ENCODE measurements around the gene POMP.
A peak's percentile ranks its signal among the peaks of the same experiment; 100 is the strongest.

The POMP gene

DNA sequence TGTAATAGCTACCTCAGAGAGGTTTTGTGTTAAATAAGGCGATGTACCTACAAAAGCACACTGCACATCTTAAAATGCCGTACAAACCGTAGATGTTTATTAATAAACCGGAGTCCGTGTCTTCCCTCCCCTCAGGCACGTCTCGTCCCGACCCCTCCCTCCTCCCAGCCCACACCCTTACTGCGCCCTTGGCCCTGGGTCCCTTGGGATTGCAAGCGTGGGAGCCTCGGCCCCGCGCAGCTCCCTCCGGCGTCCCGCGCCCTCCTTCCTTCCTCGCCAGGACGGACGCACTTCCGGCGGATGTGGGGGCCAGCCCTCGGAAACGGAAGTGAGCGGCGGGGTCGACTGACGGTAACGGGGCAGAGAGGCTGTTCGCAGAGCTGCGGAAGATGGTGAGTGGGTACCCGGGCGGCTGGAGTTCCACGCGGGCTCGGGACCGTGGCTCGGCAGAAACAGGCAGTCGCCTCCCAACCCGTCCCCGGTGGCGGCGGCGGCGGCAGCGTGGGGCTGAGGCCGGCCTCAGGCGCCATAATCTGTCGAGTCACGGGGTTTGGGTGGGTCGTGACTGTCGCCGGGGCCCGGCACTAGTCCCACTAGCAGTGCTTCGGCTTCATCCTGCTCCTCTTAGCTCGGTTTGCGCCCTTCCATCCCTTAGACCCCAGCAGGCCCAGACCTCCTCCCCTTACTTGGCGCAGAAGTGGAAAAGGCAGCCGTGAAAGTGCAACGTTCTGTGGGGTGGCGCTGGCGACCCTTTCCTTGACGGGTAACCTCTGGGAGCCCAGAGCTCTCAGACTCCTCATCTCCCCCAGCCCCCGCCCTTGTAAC lies at the start of gene POMP:
Gene POMP (plus strand): TSS at position 335 of the 825 bp plus-strand sequence. CDS start 55 bp downstream, at position 390.
- peak; percentile 89 for DNase-seq

GRCh38 chr13:28609381-28609780 lies 49.5 kb upstream of the POMP start:
- no peak for DNase-seq

- DNase-seq: no peak
Observed at GRCh38 chr13:28609926-28610325, 49.0 kb upstream of the POMP start.

- DNase-seq: no peak
Observed at GRCh38 chr13:28610996-28611395, 47.9 kb upstream of the POMP start.

DNA sequence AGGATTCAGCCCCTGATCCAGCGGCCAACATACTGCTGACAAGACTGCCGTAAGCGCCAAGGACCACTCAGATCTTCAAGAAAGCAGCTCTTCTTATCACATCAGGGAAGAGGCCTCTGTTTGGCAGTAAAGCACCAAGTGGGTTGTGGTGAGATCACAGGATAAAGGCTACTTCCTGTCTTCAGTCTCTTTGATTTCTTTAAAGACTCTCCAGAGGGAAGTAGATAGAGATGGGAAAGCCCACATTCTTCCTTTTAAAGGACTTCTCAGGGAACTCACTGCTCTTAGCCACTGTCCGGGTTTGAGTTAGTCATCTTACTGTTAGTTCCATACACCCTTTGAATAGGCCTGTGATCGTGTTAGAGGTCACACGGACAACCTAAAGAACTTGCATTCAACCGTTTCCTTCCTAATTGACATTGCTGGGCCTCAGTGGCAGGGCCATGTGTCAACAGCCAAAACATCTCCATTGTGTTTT lies 47.2 kb upstream of the POMP start:
- DNase-seq: no peak

DNA sequence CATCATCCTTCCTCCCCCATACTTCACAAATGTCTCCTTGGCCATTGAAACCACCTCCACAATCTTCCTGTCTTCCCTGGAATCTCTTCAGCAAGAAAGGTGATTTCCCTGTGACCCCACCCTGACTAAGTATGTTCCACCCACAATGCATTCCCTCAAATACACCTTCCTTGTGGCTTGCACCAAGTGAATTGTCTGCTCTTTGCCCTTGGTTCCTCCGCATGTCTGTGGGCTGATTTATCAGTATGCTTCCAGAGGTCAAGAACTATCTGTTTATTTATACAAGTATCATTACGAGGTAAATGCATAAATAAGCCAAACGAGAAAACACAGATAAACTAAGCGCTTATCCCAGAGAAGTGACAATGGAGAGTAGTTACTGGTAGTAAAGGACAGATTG lies 45.4 kb upstream of the POMP start:
- no peak for DNase-seq

DNA sequence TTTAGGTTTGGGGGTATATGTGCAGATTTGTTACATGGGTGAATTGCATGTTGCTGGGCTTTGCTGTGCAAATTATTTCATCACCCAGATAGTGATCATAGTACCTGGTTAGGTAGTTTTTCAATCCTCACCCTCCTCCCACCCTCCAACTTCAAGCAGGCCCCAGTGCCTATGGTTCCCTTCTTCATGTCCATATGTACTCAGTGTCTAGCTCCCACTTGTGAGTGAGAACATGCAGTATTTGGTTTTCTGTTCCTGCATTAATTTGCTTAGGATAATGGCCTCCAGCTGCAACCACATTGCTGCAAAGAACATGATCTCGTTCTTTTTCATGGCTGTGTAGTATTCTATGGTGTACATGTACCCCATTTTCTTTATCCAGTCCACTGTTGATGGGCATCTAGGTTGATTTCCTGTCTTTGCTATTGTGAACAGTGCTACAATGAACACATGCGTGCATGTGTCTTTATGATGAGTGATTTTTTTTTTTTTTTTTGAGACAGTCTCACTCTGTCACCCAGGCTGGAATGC lies 42.9 kb upstream of the POMP start:
- DNase-seq: no peak

DNA sequence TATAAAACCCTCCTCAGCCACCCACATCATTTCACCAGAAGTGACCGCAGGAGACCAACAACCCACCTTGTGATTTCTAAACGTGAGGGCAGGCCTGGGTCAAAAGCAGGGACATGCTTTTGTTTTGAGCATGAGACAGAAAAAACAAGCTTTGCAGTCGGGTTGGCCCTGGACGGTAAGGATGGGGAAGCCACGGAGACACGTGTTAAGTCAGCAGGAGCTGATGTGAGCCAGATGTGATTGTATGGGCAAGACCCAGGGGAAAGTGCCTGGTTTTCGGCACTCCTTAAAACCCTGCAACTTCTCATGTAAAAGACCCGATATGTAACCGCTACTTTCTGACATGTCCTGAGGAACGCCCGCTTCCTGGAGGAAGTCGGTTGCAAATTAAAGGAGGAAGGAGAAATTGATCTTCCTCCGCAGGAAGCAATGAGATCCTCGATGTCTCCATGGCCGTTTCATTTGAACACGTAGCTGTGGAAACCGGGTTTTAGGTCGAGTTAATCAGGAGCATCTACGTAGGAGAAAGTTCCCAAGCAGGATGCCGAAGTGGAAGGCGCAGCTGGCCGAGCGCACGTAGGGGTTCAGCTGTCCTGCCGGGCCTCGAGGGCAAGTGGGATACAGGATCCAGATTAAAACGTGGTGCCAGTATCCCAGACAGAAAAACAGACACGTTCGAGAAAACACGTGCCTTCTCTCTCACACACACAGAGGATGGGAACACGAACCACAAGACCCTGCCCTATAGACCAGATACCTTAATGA lies 40.5 kb upstream of the POMP start:
- DNase-seq: no peak

- DNase-seq: no peak
Observed at GRCh38 chr13:28620011-28620830, 38.7 kb upstream of the POMP start.

GRCh38 chr13:28621449-28621848 lies 37.5 kb upstream of the POMP start:
- DNase-seq: no peak

DNA sequence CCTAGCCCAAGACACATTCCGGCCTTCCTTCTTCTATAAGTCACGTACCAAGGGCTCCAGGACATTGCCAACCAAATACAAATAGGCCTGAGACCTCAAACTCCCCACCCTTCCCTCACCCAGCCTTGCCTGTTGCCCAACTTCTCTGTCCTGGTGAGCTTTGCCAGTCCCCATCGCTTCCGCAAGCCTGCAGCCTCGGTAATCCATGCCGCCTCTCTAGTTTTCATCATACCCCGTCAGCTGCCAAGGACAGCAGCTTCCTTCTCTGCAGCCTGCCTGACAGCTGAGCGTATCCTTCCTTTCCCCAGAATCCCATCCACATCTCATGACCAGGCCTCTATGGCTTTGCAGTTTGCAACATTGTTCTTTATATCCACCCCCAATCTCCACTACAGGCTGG lies 36.6 kb upstream of the POMP start:
- no peak for DNase-seq

GRCh38 chr13:28623782-28624706 lies 34.9 kb upstream of the POMP start:
- DNase-seq: no peak

DNA sequence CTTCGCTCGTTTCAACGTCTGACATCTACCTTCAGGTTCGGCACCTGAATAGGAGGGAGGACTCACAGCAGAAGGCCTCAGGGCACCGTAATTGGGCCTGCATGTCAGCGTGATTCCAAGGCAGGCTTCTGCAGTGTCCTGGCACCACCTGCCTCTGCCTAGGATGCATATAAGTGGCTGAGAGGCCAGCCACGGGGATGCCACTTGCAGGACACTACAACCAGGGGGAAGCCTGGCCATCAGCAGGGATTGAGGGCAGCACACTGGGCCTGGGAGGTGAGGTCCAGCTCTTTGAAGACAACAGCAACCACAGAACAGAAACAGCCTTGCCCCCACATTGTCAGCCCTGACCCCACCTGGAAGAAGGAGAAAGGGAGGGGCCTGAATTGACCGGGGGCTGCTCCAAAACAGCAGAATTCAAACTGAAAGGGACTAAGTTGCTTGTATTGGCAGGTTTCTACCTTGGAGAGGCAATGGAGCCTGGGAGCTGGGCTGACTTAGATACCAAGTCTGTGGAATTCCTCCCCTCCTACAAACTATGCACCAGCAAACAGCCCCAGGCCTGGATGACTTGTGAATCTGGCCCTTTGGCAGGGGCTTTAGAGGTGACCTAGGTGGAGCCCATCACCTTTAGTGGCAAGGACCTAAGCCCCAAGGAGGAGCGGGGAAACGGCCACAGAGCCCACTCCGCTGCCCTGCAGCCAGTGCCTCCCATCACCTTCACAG lies 34.1 kb upstream of the POMP start:
- no peak for DNase-seq

GRCh38 chr13:28626266-28626665 lies 32.7 kb upstream of the POMP start:
- DNase-seq: no peak

DNA sequence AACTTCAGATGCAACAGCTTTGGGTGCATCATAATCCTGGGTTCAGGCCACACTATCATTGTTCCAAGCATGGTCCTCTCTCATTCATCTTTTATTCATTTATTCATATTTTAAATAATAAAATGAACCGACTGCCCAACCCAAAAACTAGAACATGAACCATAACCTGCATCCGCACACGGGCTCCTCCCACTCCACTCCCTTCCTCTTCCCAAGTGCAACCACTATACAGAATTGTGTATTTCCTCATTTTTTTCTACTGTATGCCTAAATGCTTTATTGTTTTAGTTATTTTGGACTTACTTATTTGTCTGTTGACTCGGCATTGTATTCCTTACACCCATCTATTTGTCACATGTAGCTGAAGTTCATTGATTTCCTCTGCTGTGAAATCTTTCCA lies 30.7 kb upstream of the POMP start:
- no peak for DNase-seq

GRCh38 chr13:28630869-28631268 lies 28.1 kb upstream of the POMP start:
- no peak for DNase-seq

- no peak for DNase-seq
Observed at GRCh38 chr13:28631801-28632200, 27.1 kb upstream of the POMP start.

DNA sequence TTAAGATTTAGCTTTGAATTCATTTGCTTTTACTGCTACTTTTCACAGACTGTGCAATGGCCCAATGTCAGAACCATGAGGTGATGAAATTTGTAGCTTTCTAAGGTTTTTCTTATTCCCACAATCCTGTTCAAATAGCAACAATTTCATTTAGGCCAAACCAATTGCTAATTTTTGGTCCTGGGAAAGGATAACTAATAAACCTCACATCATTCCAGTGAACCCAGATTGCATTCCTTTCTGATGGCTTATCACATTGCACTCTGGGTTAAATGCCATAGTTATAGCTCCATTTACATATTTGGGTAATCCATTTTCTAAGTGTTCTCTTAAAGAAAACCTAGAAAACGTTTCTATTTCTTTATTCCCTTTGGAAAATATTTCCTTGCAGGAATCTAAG lies 22.9 kb upstream of the POMP start:
- no peak for DNase-seq

DNA sequence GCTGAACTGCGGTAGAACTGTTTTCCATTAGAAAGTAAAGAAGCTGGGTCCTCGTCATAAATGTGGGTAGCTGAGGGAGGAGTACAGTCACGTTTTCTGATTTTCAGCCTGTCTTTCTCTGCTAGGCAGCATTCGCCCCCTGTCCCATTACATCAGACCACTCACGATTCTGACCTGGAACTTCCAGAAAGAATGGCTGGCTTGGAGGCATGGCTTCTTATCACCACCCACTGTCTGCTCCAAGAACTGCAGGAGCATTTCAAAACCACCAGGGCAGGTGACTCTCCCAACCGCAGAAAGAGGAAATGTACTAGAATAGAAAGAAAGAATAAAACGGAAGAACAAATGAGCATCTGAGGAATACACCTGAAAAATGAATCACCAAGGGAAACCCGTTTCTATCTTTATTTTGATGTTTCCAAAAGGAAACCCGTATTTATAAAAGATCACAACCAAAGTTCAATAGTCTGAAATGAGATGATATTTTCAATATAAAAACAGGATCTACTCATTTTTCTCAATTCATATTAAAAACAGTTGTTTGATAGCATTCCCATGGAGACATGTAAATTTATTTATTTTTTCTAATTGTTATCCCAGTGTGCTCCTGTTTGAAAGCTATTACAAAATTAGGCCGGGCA lies 22.1 kb upstream of the POMP start:
- peak; percentile 82 for DNase-seq

DNA sequence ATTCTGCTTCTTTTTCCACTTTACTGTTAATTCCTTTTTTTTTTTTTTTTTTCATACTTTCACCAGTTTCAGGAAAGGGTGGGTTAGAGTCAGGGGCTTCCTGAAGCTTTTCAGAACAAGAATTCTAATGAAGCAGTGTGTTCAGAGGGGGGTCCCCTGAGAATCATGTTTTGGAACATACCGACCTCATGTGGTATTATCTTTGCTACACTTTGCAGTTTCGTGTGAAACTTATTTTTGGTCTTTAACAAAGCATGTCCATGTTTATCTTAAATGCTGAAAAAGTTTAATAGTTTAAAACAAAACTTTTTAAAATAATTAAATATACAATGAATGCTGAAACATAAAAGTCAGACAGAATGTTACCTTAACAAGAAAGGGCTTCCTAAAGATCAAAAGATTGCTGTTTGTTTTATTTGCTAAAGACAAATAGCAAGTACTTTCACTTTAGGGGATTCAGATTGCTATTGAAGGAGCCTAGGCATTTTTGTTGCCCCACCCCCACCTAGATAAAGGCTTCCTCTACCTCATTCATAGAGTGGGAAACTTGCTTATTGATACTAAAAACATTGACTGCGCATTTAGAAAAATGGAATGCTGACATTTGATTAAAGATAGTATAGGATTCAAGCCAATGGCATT lies 21.1 kb upstream of the POMP start:
- DNase-seq: no peak
